NB4 (cell line): ENCODE results near the gene ZSWIM5.
"Not testable (repeated sequence)": the region's sequence is repeated elsewhere in the genome, so short reads cannot be mapped to it uniquely, and the experiment has no call there.

Source experiments
- DNase-seq: peaks from one replicate; pipeline ENCODE4 v3.0.0; 2010; ENCODE audit warnings: low read depth
- H3K4me3 ChIP-seq: one replicate; pipeline ENCODE4 v1.5.1; 2011; ENCODE audit warnings: mild to moderate bottlenecking, low read depth, low read length, moderate library complexity
- MYC ChIP-seq: IDR thresholded peaks from 2 replicates; pipeline ENCODE4 v1.6.1; 2011; ENCODE audit warnings: low read depth, low read length
- POLR2A ChIP-seq: IDR thresholded peaks from 2 replicates; pipeline ENCODE4 v1.6.1; 2011; ENCODE audit warnings: mild to moderate bottlenecking; ENCODE audit not compliant: insufficient read length; ENCODE audit errors: extremely low read depth
- TF ChIP-seq, protein P1 (sequence below): IDR thresholded peaks from 2 replicates; pipeline ENCODE4 v1.6.1; 2011; ENCODE audit warnings: low read depth, low read length
- TF ChIP-seq, protein P2 (sequence below): IDR thresholded peaks from one replicate; pipeline ENCODE4 v1.5.1; 2012; ENCODE audit warnings: low read depth, low read length

Gene ZSWIM5

DNA sequence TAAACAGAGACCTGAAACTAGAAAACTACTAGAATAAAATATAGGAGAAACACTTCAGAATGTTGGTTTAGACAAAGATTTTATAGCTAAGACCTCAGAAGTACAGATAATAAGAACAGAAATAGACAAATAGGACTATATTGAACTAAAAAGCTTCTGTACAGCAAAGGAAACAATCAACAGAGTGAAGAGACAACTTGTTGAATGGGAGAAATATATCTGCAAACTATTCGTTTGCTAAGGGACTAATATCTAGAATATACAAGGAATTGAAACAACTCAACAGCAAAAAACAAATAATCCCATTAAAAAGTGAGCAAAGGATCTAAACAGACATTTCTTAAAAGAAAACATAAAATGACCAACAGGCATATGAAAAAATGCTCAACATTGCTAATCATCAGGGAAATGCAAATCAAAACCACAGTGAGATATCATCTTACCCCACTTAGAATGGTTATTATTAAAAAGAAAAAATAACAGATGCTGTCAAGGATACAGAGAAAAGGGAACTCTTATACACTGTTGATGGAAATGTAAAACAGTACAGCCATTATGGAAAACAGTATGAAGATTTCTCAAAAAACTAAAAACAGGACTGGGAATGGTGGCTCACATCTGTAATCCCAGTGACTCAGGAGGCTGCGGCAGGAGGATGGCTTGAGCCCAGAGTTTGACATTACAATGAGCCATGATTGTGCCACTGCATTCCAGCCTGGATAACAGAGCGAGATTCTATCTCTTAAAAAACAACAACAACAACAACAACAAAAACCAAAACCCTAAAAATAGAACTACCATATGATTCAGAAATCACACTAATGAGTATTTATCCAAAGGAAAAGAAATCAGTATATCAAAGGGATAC, 37.3 kb upstream of the ZSWIM5 start:
- no peak for DNase-seq
- TF ChIP-seq, protein P1, sequence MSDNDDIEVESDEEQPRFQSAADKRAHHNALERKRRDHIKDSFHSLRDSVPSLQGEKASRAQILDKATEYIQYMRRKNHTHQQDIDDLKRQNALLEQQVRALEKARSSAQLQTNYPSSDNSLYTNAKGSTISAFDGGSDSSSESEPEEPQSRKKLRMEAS: no peak
- TF ChIP-seq, protein P2, sequence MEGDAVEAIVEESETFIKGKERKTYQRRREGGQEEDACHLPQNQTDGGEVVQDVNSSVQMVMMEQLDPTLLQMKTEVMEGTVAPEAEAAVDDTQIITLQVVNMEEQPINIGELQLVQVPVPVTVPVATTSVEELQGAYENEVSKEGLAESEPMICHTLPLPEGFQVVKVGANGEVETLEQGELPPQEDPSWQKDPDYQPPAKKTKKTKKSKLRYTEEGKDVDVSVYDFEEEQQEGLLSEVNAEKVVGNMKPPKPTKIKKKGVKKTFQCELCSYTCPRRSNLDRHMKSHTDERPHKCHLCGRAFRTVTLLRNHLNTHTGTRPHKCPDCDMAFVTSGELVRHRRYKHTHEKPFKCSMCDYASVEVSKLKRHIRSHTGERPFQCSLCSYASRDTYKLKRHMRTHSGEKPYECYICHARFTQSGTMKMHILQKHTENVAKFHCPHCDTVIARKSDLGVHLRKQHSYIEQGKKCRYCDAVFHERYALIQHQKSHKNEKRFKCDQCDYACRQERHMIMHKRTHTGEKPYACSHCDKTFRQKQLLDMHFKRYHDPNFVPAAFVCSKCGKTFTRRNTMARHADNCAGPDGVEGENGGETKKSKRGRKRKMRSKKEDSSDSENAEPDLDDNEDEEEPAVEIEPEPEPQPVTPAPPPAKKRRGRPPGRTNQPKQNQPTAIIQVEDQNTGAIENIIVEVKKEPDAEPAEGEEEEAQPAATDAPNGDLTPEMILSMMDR: no peak
- TF ChIP-seq POLR2A: no peak
- no peak for TF ChIP-seq MYC
- no peak overlapping the region for H3K4me3 ChIP-seq

DNA sequence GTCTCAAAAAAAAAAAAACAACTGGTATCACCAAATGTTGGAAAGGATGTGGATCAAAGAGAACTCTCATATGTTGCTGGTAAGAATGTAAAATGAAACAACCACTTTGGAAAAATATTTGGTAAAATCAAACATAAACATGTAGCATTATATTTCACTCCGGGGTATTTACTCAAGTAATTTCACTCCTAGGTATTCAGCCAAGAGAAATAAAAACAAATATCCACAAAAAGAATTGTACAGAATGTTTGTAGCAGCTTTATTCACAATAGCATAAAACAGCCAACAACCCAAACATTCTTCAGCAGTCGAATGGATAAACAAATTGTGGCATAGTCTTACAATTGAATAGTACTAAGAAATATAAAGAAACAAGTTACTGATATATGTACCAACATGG, 32.4 kb upstream of the ZSWIM5 start:
- TF ChIP-seq POLR2A: no peak
- TF ChIP-seq MYC: no peak
- TF ChIP-seq, protein P1: no peak
- TF ChIP-seq, protein P2: no peak
- no peak overlapping the region for H3K4me3 ChIP-seq
- DNase-seq: no peak

DNA sequence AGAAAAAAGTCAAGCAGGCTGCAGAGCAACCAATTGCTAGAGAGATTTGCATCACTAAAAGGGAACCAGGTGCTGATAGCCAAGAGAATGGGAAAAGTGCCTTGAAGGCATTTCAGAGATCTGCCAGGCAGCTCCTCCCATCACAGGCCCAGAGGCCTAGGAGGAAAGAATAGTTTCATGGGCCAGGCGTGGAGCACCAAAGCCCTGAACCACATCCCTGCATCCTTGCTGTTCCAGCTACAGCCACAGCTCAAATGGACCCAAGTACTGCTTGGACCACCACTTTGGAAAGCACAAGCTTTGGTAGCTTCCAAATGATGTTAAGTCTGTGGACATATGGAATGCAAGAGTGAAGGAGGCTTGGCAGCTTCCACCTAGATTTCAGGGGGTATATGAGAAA, 29.7 kb upstream of the ZSWIM5 start:
- no peak overlapping the region for H3K4me3 ChIP-seq
- TF ChIP-seq, protein P1: no peak
- no peak for TF ChIP-seq POLR2A
- no peak for TF ChIP-seq MYC
- TF ChIP-seq, protein P2: no peak
- no peak for DNase-seq

DNA sequence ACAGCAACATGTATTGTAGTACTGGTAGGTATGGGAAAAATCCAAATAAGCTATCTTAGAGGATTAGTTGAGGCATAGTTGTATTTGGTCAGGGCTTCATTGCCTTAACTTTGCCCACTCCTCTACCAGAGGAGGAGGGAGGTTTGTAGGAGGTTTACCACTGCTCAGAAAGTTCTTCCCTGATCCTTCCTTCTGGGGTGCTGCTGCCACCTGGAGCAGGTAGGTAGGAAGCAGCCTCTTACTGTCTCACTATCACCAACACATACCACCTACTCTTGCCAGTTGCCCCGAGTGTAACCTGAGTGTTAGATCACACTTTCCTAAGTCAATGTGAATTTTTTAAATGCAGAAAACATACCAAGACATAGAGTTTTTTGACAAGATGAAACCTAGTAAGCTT, 24.1 kb upstream of the ZSWIM5 start:
- TF ChIP-seq, protein P1: no peak
- TF ChIP-seq POLR2A (no peak), MYC (no peak)
- TF ChIP-seq, protein P2: no peak
- DNase-seq: no peak
- H3K4me3 ChIP-seq: no peak overlapping the region

DNA sequence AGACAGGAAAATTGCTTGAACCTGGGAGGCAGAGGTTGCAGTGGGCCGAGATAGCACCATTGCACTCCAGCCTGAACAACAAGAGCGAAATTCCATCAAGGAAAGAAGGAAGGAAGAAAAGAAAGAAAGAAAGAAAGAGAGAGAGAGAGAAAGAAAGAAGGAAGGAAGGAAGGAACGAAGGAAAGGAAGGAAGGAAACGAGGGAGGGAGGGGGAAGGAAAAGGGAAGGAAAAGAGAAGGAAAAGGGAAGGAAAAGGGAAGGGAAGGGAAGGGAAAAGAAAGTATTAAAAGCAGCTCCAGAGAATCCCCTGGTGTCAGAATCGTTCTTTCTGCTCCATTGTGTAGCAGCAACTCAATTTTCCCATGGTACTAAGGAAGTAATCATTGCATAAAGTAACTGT, 19.2 kb upstream of the ZSWIM5 start:
- H3K4me3 ChIP-seq: no peak overlapping the region
- TF ChIP-seq POLR2A: no peak
- TF ChIP-seq, protein P1: no peak
- TF ChIP-seq MYC: no peak
- TF ChIP-seq, protein P2: no peak
- no peak for DNase-seq

DNA sequence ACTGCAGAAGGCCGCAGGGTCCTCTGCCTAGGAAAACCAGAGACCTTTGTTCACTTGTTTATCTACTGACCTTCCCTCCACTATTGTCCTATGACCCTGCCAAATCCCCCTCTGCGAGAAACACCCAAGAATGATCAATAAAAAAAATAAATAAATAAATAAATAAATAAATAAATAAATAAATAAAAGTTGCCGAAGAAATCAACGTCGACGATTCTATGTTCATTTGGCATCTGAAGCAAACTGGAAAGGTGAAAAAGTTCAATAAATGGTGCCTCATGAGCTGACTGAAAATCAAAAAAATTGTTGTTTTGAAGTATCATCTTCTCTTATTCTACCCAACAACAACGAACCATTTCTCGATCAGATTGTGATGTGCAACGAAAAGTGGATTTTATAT, 17.3 kb upstream of the ZSWIM5 start:
- DNase-seq, H3K4me3 ChIP-seq: not testable (repeated sequence)
